ENCODE results near the gene C2CD4C.

- TF ChIP-seq, protein P1, sequence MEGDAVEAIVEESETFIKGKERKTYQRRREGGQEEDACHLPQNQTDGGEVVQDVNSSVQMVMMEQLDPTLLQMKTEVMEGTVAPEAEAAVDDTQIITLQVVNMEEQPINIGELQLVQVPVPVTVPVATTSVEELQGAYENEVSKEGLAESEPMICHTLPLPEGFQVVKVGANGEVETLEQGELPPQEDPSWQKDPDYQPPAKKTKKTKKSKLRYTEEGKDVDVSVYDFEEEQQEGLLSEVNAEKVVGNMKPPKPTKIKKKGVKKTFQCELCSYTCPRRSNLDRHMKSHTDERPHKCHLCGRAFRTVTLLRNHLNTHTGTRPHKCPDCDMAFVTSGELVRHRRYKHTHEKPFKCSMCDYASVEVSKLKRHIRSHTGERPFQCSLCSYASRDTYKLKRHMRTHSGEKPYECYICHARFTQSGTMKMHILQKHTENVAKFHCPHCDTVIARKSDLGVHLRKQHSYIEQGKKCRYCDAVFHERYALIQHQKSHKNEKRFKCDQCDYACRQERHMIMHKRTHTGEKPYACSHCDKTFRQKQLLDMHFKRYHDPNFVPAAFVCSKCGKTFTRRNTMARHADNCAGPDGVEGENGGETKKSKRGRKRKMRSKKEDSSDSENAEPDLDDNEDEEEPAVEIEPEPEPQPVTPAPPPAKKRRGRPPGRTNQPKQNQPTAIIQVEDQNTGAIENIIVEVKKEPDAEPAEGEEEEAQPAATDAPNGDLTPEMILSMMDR (conservative IDR thresholded peaks at IDR 0.05; ENCODE audit: low read depth, low read length) = no peak
- TF ChIP-seq EZH2 (IDR thresholded peaks at IDR 0.05; ENCODE audit: low read length, unreplicated experiment) (no peak), EZH2phosphoT487 (IDR thresholded peaks at IDR 0.05; ENCODE audit: borderline replicate concordance, low read length) (no peak)
Measured at GRCh38 chr19:388691-389090, 20.3 kb downstream of the C2CD4C start.
